Measurements from ENCODE around the gene IL36A.

DNA sequence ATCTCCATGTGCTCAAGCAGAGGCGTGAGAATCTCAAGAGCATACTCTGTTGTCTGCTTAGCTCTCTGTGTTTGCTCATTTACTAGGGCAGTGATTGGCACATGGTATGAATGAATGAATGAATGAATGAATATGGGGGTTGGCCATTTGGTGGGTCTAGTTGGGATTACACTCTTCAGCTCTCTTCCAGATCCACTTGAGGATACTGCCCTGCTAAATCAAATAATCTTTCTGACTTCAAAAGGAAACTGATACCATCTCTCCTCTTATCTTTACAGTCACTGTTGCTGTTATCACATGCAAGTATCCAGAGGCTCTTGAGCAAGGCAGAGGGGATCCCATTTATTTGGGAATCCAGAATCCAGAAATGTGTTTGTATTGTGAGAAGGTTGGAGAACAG is 25.5 kb upstream of the IL36A start:
- TF ChIP-seq, protein P1, sequence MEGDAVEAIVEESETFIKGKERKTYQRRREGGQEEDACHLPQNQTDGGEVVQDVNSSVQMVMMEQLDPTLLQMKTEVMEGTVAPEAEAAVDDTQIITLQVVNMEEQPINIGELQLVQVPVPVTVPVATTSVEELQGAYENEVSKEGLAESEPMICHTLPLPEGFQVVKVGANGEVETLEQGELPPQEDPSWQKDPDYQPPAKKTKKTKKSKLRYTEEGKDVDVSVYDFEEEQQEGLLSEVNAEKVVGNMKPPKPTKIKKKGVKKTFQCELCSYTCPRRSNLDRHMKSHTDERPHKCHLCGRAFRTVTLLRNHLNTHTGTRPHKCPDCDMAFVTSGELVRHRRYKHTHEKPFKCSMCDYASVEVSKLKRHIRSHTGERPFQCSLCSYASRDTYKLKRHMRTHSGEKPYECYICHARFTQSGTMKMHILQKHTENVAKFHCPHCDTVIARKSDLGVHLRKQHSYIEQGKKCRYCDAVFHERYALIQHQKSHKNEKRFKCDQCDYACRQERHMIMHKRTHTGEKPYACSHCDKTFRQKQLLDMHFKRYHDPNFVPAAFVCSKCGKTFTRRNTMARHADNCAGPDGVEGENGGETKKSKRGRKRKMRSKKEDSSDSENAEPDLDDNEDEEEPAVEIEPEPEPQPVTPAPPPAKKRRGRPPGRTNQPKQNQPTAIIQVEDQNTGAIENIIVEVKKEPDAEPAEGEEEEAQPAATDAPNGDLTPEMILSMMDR (IDR thresholded peaks at IDR 0.05; ENCODE audit: poor library complexity), result no peak
- no peak for TF ChIP-seq EZH2 (IDR thresholded peaks at IDR 0.05; ENCODE audit: borderline replicate concordance)

Measured in hepatocyte (in vitro differentiated cells).